ENCODE data around the gene MYLK.

MYLK gene, protein sequence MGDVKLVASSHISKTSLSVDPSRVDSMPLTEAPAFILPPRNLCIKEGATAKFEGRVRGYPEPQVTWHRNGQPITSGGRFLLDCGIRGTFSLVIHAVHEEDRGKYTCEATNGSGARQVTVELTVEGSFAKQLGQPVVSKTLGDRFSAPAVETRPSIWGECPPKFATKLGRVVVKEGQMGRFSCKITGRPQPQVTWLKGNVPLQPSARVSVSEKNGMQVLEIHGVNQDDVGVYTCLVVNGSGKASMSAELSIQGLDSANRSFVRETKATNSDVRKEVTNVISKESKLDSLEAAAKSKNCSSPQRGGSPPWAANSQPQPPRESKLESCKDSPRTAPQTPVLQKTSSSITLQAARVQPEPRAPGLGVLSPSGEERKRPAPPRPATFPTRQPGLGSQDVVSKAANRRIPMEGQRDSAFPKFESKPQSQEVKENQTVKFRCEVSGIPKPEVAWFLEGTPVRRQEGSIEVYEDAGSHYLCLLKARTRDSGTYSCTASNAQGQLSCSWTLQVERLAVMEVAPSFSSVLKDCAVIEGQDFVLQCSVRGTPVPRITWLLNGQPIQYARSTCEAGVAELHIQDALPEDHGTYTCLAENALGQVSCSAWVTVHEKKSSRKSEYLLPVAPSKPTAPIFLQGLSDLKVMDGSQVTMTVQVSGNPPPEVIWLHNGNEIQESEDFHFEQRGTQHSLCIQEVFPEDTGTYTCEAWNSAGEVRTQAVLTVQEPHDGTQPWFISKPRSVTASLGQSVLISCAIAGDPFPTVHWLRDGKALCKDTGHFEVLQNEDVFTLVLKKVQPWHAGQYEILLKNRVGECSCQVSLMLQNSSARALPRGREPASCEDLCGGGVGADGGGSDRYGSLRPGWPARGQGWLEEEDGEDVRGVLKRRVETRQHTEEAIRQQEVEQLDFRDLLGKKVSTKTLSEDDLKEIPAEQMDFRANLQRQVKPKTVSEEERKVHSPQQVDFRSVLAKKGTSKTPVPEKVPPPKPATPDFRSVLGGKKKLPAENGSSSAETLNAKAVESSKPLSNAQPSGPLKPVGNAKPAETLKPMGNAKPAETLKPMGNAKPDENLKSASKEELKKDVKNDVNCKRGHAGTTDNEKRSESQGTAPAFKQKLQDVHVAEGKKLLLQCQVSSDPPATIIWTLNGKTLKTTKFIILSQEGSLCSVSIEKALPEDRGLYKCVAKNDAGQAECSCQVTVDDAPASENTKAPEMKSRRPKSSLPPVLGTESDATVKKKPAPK (N-terminal part only)

GRCh38 chr3:123884203-123884831 lies at the start of gene MYLK:
Gene MYLK, minus strand, starts transcription at chr3:123884332. Its CDS starts 90,491 bp downstream, at chr3:123793841.
- H3K9me3 ChIP-seq (ENCODE audit: low read length): no peaks in the 10 kb centered on the region
- H3K4me1 ChIP-seq (ENCODE audit: insufficient read depth, low read length): peaks cover 3% of the 10 kb centered on the region
- peak within 1 kb of the TSS; percentile 44 for H3K4me3 ChIP-seq (ENCODE audit: low read length)
- H3K27me3 ChIP-seq (ENCODE audit: insufficient read depth, low read length): no peaks in the 10 kb centered on the region
- no peaks in the 10 kb centered on the region for H3K36me3 ChIP-seq (ENCODE audit: insufficient read depth, low read length)
- H2AFZ ChIP-seq (ENCODE audit: low read depth, low read length): peak within 1 kb of the TSS; percentile 44

DNA sequence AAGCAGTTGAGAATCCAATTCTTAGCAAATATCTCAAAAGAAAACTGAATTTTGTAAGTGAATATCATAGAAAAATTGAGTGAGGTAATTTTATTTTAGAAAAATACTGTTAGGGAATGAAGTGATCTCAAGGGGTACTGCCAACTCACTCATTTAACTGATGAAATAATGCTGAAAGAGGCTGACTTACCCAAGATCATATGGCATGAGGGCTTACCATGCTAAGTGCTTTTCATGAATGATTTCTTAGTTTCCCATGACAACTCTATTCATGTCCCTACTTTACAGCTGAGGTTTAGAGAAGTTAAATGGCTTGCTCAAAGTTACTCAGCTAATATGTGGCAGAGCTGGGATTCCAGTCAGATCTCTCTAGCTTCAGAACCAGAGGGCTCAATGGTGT lies 46.3 kb upstream of the MYLK start:
- Histone ChIP-seq H2AFZ (ENCODE audit: low read depth, low read length) (no peak overlapping the region), H3K4me3 (ENCODE audit: low read length) (no peak overlapping the region), H3K27me3 (ENCODE audit: insufficient read depth, low read length) (no peaks in the 10 kb centered on the region), H3K4me1 (ENCODE audit: insufficient read depth, low read length) (no peaks in the 10 kb centered on the region), H3K9me3 (ENCODE audit: low read length) (no peaks in the 10 kb centered on the region), H3K36me3 (ENCODE audit: insufficient read depth, low read length) (peaks cover 71% of the 10 kb centered on the region)

DNA sequence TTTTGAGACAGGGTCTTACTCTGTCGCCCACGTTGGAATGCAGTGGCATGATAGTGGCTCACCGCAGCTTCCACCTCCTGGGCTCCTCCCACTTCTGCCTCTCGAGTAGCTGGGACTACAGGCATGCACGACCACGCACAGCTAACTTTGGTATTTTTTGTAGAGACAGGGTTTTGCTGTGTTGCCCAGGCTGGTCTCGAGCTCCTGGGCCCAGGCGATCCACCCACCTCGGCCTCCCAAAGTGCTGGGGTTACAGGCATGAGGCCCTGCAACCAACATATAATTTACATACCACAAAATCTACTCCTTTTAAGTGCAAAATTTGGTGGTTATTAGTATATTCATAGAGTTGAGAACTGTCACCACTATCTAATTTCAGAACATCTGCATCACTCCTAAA lies 45.2 kb upstream of the MYLK start:
- H3K4me3 ChIP-seq (ENCODE audit: low read length): no peak overlapping the region
- H3K4me1 ChIP-seq (ENCODE audit: insufficient read depth, low read length): no peaks in the 10 kb centered on the region
- H2AFZ ChIP-seq (ENCODE audit: low read depth, low read length): no peak overlapping the region
- peaks cover 4% of the 10 kb centered on the region for H3K9me3 ChIP-seq (ENCODE audit: low read length)
- H3K36me3 ChIP-seq (ENCODE audit: insufficient read depth, low read length): peaks cover 71% of the 10 kb centered on the region
- H3K27me3 ChIP-seq (ENCODE audit: insufficient read depth, low read length): no peaks in the 10 kb centered on the region

- H3K4me3 ChIP-seq (ENCODE audit: low read length): no peak overlapping the region
- H3K4me1 ChIP-seq (ENCODE audit: insufficient read depth, low read length): no peaks in the 10 kb centered on the region
- H3K27me3 ChIP-seq (ENCODE audit: insufficient read depth, low read length): no peaks in the 10 kb centered on the region
- H2AFZ ChIP-seq (ENCODE audit: low read depth, low read length): no peak overlapping the region
- peaks cover 13% of the 10 kb centered on the region for H3K9me3 ChIP-seq (ENCODE audit: low read length)
- H3K36me3 ChIP-seq (ENCODE audit: insufficient read depth, low read length): peaks cover 73% of the 10 kb centered on the region
Measured at GRCh38 chr3:123926396-123926795, 42.3 kb upstream of the MYLK start.

- H3K4me3 ChIP-seq (ENCODE audit: low read length): no peak overlapping the region
- H3K27me3 ChIP-seq (ENCODE audit: insufficient read depth, low read length): no peaks in the 10 kb centered on the region
- H2AFZ ChIP-seq (ENCODE audit: low read depth, low read length): no peak overlapping the region
- peaks cover 40% of the 10 kb centered on the region for H3K9me3 ChIP-seq (ENCODE audit: low read length)
- H3K36me3 ChIP-seq (ENCODE audit: insufficient read depth, low read length): peaks cover 64% of the 10 kb centered on the region
- H3K4me1 ChIP-seq (ENCODE audit: insufficient read depth, low read length): no peaks in the 10 kb centered on the region
Measured at GRCh38 chr3:123920868-123921267, 36.7 kb upstream of the MYLK start.

- Histone ChIP-seq H3K4me3 (ENCODE audit: low read length) (no peak overlapping the region), H3K4me1 (ENCODE audit: insufficient read depth, low read length) (no peaks in the 10 kb centered on the region), H3K36me3 (ENCODE audit: insufficient read depth, low read length) (peaks cover 62% of the 10 kb centered on the region), H3K9me3 (ENCODE audit: low read length) (peaks cover 40% of the 10 kb centered on the region), H2AFZ (ENCODE audit: low read depth, low read length) (no peak overlapping the region), H3K27me3 (ENCODE audit: insufficient read depth, low read length) (no peaks in the 10 kb centered on the region)
Measured at GRCh38 chr3:123920383-123920782, 36.3 kb upstream of the MYLK start.

- peaks cover 36% of the 10 kb centered on the region for H3K9me3 ChIP-seq (ENCODE audit: low read length)
- no peak overlapping the region for H3K4me3 ChIP-seq (ENCODE audit: low read length)
- peaks cover 65% of the 10 kb centered on the region for H3K36me3 ChIP-seq (ENCODE audit: insufficient read depth, low read length)
- no peaks in the 10 kb centered on the region for H3K27me3 ChIP-seq (ENCODE audit: insufficient read depth, low read length)
- H2AFZ ChIP-seq (ENCODE audit: low read depth, low read length): no peak overlapping the region
- peaks cover 4% of the 10 kb centered on the region for H3K4me1 ChIP-seq (ENCODE audit: insufficient read depth, low read length)
Measured at GRCh38 chr3:123919353-123919752, 35.2 kb upstream of the MYLK start.

- Histone ChIP-seq H3K27me3 (ENCODE audit: insufficient read depth, low read length) (no peaks in the 10 kb centered on the region), H3K36me3 (ENCODE audit: insufficient read depth, low read length) (peaks cover 34% of the 10 kb centered on the region), H3K4me1 (ENCODE audit: insufficient read depth, low read length) (peaks cover 4% of the 10 kb centered on the region)
Measured at GRCh38 chr3:123914829-123915228, 30.7 kb upstream of the MYLK start.

GRCh38 chr3:123909785-123910184 lies 25.7 kb upstream of the MYLK start:
- H3K4me3 ChIP-seq (ENCODE audit: low read length): no peak overlapping the region
- no peak overlapping the region for H2AFZ ChIP-seq (ENCODE audit: low read depth, low read length)
- no peaks in the 10 kb centered on the region for H3K27me3 ChIP-seq (ENCODE audit: insufficient read depth, low read length)
- peaks cover under 1% of the 10 kb centered on the region for H3K4me1 ChIP-seq (ENCODE audit: insufficient read depth, low read length)
- H3K9me3 ChIP-seq (ENCODE audit: low read length): peaks cover 2% of the 10 kb centered on the region
- H3K36me3 ChIP-seq (ENCODE audit: insufficient read depth, low read length): peaks cover 6% of the 10 kb centered on the region

More at GRCh38 chr3:123914829-123915228, 30.7 kb upstream of the MYLK start:
- no peak overlapping the region for H2AFZ ChIP-seq (ENCODE audit: low read depth, low read length)
- peaks cover 13% of the 10 kb centered on the region for H3K9me3 ChIP-seq (ENCODE audit: low read length)
- no peak overlapping the region for H3K4me3 ChIP-seq (ENCODE audit: low read length)

- no peaks in the 10 kb centered on the region for H3K4me1 ChIP-seq (ENCODE audit: insufficient read depth, low read length)
- H3K4me3 ChIP-seq (ENCODE audit: low read length): no peak overlapping the region
- H3K36me3 ChIP-seq (ENCODE audit: insufficient read depth, low read length): no peaks in the 10 kb centered on the region
- H3K27me3 ChIP-seq (ENCODE audit: insufficient read depth, low read length): no peaks in the 10 kb centered on the region
- peaks cover 2% of the 10 kb centered on the region for H3K9me3 ChIP-seq (ENCODE audit: low read length)
- no peak overlapping the region for H2AFZ ChIP-seq (ENCODE audit: low read depth, low read length)
Measured at GRCh38 chr3:123907720-123908119, 23.6 kb upstream of the MYLK start.

- Histone ChIP-seq H2AFZ (ENCODE audit: low read depth, low read length) (no peak overlapping the region), H3K4me3 (ENCODE audit: low read length) (no peak overlapping the region), H3K36me3 (ENCODE audit: insufficient read depth, low read length) (no peaks in the 10 kb centered on the region)
Measured at GRCh38 chr3:123899300-123899865, 15.3 kb upstream of the MYLK start.

DNA sequence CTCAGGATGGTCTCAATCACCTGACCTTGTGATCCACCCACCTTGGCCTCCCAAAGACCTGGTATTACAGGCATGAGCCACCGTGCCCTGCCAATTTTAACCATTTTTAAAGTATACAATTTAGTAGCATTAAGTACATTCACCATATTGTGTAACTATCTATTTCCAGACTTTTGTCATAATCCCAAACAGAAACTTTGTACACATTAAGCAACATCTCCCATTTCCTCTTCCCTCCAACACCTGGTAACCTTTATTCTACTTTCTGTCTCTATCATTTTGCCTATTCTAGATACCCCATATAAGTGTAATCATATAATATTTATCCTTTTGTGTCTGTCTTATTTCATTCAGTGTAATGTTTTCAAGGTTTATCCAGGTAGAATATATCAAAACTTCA lies 8.9 kb upstream of the MYLK start:
- no peaks in the 10 kb centered on the region for H3K4me1 ChIP-seq (ENCODE audit: insufficient read depth, low read length)
- no peak overlapping the region for H2AFZ ChIP-seq (ENCODE audit: low read depth, low read length)
- no peak overlapping the region for H3K4me3 ChIP-seq (ENCODE audit: low read length)
- no peaks in the 10 kb centered on the region for H3K27me3 ChIP-seq (ENCODE audit: insufficient read depth, low read length)
- H3K36me3 ChIP-seq (ENCODE audit: insufficient read depth, low read length): no peaks in the 10 kb centered on the region
- H3K9me3 ChIP-seq (ENCODE audit: low read length): peaks cover 5% of the 10 kb centered on the region

More at GRCh38 chr3:123899300-123899865, 15.3 kb upstream of the MYLK start:
- Histone ChIP-seq H3K27me3 (ENCODE audit: insufficient read depth, low read length) (no peaks in the 10 kb centered on the region), H3K9me3 (ENCODE audit: low read length) (no peaks in the 10 kb centered on the region), H3K4me1 (ENCODE audit: insufficient read depth, low read length) (no peaks in the 10 kb centered on the region)

Measured in neuron (in vitro differentiated cells).